Purkinje cell (primary cell): ENCODE data around the gene UGT1A10. TPM values are rescaled to one million over a fixed set of nuclear protein-coding genes. Genes with fewer than 3 reads are reported as not detected.

ENCODE experiments used
- polyA plus RNA-seq: library from polyadenylated mRNA; unstranded; fragments of >200 nt; fragmentation: Nextera tagmentation; gene quantifications from 2 replicates; pipeline ENCODE4 v1.2.1, GENCODE V29; 2014

Gene UGT1A10
- polyA plus RNA-seq: not detected in 2 replicates

DNA sequence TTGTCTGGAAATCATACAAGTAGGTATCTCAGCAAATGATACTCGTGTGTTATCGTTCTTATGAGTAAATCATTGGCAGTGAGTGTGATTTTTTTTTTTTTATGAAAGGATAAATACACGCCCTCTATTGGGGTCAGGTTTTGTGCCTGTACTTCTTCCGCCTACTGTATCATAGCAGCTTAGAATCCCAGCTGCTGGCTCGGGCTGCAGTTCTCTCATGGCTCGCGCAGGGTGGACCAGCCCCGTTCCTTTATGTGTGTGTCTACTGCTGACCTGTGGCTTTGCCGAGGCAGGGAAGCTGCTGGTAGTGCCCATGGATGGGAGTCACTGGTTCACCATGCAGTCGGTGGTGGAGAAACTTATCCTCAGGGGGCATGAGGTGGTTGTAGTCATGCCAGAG lies at the start of gene UGT1A10:
TSS of gene UGT1A10 (plus strand) at position 143 of the 400 bp plus-strand sequence. CDS start at position 218, 75 bp downstream.

DNA sequence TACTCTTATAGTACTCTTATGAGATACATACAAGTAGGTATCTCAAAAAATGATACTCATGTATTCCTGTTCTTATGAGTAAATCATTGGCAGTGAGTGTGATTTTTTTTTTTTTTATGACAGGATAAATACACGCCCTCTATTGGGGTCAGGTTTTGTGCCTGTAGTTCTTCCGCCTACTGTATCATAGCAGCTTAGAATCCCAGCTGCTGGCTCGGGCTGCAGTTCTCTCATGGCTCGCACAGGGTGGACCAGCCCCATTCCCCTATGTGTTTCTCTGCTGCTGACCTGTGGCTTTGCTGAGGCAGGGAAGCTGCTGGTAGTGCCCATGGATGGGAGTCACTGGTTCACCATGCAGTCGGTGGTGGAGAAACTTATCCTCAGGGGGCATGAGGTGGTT lies 18.8 kb upstream of the UGT1A10 start, which contains the start of gene UGT1A8:
TSS of gene UGT1A8 (plus strand) at position 158 of the 400 bp plus-strand sequence. CDS start at position 233, 75 bp downstream.

DNA sequence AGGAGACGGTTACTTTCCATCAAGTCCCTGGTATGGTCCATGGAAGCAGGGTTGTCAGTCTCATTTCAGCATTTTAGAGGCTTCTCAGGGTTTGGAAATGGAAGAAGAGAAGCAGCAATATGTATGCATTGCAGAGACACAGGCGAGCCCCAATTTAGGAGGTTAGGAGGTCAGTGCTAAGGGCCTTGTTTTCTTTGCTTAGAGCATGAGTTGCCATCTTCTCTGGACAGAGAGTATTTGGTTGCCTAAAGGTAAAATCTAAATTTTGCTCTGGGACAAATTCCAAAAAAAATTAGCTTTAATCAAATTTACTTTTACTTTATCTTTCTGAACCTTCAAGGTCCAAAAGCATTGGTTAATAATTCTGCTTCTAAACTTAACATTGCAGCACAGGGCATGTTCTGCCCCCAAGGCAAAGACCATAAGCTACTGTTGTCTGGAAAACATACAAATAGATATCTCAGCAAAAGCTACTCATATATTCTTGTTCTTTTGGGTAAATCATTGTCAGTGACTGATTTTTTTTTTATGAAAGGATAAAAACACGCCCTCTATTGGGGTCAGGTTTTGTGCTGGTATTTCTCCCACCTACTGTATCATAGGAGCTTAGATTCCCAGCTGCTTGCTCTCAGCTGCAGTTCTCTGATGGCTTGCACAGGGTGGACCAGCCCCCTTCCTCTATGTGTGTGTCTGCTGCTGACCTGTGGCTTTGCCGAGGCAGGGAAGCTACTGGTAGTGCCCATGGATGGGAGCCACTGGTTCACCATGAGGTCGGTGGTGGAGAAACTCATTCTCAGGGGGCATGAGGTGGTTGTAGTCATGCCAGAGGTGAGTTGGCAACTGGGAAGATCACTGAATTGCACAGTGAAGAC lies 35.3 kb downstream of the UGT1A10 start, which contains the start of gene UGT1A9:
TSS of gene UGT1A9 (plus strand) at position 609 of the 872 bp plus-strand sequence. CDS start at position 646, 37 bp downstream.

DNA sequence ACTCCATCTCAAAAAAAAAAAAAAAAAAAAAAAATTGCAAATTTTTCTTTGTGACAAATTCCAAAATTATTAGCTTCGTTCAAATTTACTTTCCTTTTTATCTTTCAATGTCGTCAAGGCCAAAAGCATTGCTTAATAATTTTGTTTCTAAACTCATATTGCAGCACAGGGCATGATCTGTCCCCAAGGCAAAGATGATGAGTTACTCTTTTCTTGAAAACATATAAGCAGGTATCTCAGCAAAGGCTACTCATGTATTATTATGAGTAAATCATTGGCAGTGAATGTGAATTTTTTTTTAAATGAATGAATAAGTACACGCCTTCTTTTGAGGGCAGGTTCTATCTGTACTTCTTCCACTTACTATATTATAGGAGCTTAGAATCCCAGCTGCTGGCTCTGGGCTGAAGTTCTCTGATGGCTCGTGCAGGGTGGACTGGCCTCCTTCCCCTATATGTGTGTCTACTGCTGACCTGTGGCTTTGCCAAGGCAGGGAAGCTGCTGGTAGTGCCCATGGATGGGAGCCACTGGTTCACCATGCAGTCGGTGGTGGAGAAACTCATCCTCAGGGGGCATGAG lies 45.4 kb downstream of the UGT1A10 start, which contains the start of gene UGT1A7:
TSS of gene UGT1A7 (plus strand) at position 381 of the 579 bp plus-strand sequence. CDS start at position 418, 37 bp downstream.

DNA sequence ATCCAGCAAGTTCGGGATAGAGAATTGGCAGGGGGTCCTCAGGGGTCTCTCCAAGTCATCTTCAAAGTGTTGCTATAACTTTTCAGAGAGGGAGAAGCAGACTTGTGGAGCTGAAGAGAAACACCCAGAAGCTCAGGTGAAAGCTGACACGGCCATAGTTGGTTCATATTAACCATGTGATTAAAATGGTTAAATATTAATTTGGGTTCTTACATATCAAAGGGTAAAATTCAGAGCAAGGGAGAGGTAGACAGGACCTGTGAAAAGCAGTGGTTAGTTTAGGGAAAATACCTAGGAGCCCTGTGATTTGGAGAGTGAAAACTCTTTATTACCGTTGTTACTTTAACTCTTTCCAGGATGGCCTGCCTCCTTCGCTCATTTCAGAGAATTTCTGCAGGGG lies 56.4 kb downstream of the UGT1A10 start, which contains the start of gene UGT1A6:
TSS of gene UGT1A6 (plus strand) at position 243 of the 400 bp plus-strand sequence. CDS start at position 358, 115 bp downstream.

DNA sequence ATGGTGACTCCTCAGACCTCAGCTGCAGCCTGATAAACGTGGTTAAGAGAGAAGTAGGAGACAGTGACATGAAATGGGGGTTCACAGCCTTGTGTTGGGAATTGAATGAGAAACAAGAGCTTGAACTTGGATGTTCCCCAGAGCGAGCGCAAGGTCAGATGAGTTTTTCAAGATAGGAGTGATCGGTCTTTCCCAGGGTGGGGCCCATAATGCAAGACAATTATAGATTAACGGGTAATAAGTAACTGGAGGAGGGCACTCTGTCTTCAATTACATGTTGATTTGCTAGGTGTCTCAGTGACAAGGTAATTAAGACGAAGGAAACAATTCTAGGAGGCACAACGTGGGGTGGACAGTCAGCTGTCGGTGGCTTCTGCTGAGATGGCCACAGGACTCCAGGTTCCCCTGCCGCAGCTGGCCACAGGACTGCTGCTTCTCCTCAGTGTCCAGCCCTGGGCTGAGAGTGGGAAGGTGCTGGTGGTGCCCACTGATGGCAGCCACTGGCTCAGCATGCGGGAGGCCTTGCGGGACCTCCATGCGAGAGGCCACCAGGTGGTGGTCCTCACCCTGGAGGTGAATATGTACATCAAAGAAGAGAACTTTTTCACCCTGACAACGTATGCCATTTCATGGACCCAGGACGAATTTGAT lies 76.5 kb downstream of the UGT1A10 start, which contains the start of gene UGT1A5:
TSS of gene UGT1A5 (plus strand) at position 297 of the 651 bp plus-strand sequence. CDS start at position 382, 85 bp downstream.

DNA sequence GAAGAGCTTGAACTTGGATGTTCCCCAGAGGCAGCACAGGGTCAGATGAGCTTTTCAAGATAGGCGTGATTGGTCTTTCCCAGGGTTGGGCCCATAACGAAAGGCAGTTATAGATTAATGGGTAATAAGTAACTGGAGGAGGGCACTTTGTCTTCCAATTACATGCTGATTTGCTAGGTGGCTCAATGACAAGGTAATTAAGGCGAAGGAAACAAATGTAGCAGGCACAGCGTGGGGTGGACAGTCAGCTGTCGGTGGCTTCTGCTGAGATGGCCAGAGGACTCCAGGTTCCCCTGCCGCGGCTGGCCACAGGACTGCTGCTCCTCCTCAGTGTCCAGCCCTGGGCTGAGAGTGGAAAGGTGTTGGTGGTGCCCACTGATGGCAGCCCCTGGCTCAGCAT lies 82.3 kb downstream of the UGT1A10 start, which contains the start of gene UGT1A4:
TSS of gene UGT1A4 (plus strand) at position 185 of the 400 bp plus-strand sequence. CDS start at position 270, 85 bp downstream.

DNA sequence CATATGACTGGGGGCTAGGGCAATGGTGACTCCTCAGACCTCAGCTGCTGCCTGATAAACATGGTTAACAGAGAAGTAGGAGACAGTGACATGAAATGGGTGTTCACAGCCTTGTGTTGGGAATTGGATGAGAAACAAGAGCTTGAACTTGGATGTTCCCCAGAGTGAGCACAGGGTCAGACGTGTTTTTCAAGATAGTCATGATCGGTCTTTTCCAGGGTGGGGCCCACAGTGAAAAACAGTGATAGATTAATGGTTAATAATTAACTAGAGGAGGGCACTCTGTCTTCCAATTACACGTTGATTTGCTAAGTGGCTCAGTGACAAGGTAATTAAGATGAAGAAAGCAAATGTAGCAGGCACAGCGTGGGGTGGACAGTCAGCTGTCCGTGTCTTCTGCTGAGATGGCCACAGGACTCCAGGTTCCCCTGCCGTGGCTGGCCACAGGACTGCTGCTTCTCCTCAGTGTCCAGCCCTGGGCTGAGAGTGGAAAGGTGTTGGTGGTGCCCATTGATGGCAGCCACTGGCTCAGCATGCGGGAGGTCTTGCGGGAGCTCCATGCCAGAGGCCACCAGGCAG lies 92.6 kb downstream of the UGT1A10 start, which contains the start of gene UGT1A3:
TSS of gene UGT1A3 (plus strand) at position 320 of the 579 bp plus-strand sequence. CDS start at position 405, 85 bp downstream.

DNA sequence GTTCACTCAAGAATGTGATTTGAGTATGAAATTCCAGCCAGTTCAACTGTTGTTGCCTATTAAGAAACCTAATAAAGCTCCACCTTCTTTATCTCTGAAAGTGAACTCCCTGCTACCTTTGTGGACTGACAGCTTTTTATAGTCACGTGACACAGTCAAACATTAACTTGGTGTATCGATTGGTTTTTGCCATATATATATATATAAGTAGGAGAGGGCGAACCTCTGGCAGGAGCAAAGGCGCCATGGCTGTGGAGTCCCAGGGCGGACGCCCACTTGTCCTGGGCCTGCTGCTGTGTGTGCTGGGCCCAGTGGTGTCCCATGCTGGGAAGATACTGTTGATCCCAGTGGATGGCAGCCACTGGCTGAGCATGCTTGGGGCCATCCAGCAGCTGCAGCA lies 123.8 kb downstream of the UGT1A10 start, which contains the start of gene UGT1A1:
TSS of gene UGT1A1 (plus strand) at position 228 of the 400 bp plus-strand sequence. CDS start at position 246, 18 bp downstream.

DNA sequence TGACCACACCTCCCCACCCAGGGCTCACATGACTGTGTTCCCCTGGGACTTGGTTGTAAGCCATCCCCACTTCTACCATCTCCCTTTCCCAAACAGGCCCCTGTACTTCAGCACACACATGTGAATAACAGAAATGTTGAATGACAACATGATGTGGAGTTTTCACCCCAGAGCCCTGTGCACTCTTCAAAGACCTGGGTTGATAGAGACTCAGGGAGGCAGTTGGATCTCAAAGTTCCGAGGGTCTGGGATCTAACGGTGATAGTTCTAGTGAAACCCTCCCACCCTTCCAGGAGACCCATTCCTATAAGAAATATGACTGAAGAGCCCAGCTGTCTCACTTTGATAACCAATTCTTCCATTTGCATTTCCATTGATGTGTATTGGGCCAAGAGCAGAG lies 141.8 kb downstream of the UGT1A10 start, which contains the start of gene MROH2A:
TSS of gene MROH2A (plus strand) at position 301 of the 400 bp plus-strand sequence. CDS start 1,029 bp downstream, outside the sequence.

Other genes with a start within 250 kb of the UGT1A10 start
- gene USP40, start 69.7 kb upstream of the UGT1A10 start, polyA plus RNA-seq: 2.9 and 12.2 TPM in 2 replicates
- gene UGT1A8, start 18.8 kb upstream of the UGT1A10 start, polyA plus RNA-seq: not detected in 2 replicates
- gene UGT1A9, start 35.5 kb downstream of the UGT1A10 start, polyA plus RNA-seq: not detected in 2 replicates
- gene UGT1A7, start 45.5 kb downstream of the UGT1A10 start, polyA plus RNA-seq: not detected in 2 replicates
- not detected in 2 replicates for gene UGT1A6, start 56.4 kb downstream of the UGT1A10 start, polyA plus RNA-seq
- not detected in 2 replicates for gene UGT1A5, start 76.5 kb downstream of the UGT1A10 start, polyA plus RNA-seq
- not detected in 2 replicates for gene UGT1A4, start 82.3 kb downstream of the UGT1A10 start, polyA plus RNA-seq
- not detected in 2 replicates for gene UGT1A3, start 92.6 kb downstream of the UGT1A10 start, polyA plus RNA-seq
- gene UGT1A1, start 123.8 kb downstream of the UGT1A10 start, polyA plus RNA-seq: not detected in 2 replicates
- gene MROH2A, start 141.9 kb downstream of the UGT1A10 start, polyA plus RNA-seq: not detected in 2 replicates
- not detected in 2 replicates for gene HJURP, start 218.1 kb downstream of the UGT1A10 start, polyA plus RNA-seq